Esophagus muscularis mucosa (tissue), 4 donors: ENCODE data around the gene TIGD4. TPM values are rescaled to one million over a fixed set of nuclear protein-coding genes. Genes with fewer than 3 reads are reported as not detected.

Source experiments
- DNase-seq: peaks from one replicate; pipeline ENCODE4 v3.0.0-alpha.2; 2017; ENCODE audit errors: extremely low spot score
- H3K27ac ChIP-seq, 4 donors: fragments of 200-600 bp; sonication (generic); replicated peaks in 1 of 4; 1 replicate in 3 of 4; 2 replicates in 1 of 4; pipeline ENCODE4 v1.5.1; 2016 to 2019; ENCODE audit warnings: mild to moderate bottlenecking in 1 of 4
- H3K27me3 ChIP-seq, 4 donors: fragments of 200-600 bp; sonication (generic); one replicate each; pipeline versions ENCODE4 v1.5.1 to v1.6.0; 2016 to 2019
- H3K36me3 ChIP-seq, 4 donors: fragments of 200-600 bp; sonication (generic); one replicate each; pipeline ENCODE4 v1.5.1; 2016 to 2019
- H3K4me1 ChIP-seq, 4 donors: fragments of 200-600 bp; sonication (generic); one replicate each; pipeline ENCODE4 v1.5.1; 2016 to 2019
- H3K4me3 ChIP-seq, 4 donors: fragments of 200-600 bp; sonication (generic); 1 replicate in 2 of 4; 2 replicates in 2 of 4; pipeline ENCODE4 v1.5.1; 2016 to 2019; ENCODE audit warnings: mild to moderate bottlenecking in 4 of 4, moderate library complexity in 1 of 4
- H3K9me3 ChIP-seq, 4 donors: fragments of 200-600 bp; sonication (generic); 1 replicate in 3 of 4; 2 replicates in 1 of 4; pipeline ENCODE4 v1.5.1; 2016 to 2019
- CTCF ChIP-seq, 3 experiments: fragments of 200-600 bp in 2 of 3; fragments of 450-650 bp in 1 of 3; sonication (generic) in 2 of 3; IDR thresholded peaks; one replicate each; pipeline ENCODE4 v1.5.1; 2017 to 2019; ENCODE audit warnings: antibody characterized with exemption in 3 of 3, mild to moderate bottlenecking in 2 of 3, moderate library complexity in 1 of 3
- EP300 ChIP-seq: sonication (generic); formaldehyde crosslinking; IDR thresholded peaks from one replicate; pipeline ENCODE4 v1.6.1; 2017; ENCODE audit warnings: antibody characterized with exemption
- POLR2A ChIP-seq: fragments of 450-650 bp; IDR thresholded peaks from one replicate; pipeline ENCODE4 v1.6.1; 2017; ENCODE audit warnings: antibody characterized with exemption, moderate library complexity, mild to moderate bottlenecking, low read depth
- POLR2AphosphoS5 ChIP-seq, 2 donors: sonication (generic); formaldehyde crosslinking; IDR thresholded peaks; one replicate each; pipeline ENCODE4 v1.6.1; 2017; ENCODE audit warnings: antibody characterized with exemption in 2 of 2
- WGBS: methylation state at CpG from one replicate; pipeline ENCODE4 v1.1.5; 2018; 5-methylcytosine and 5-hydroxymethylcytosine counted together
- intact Hi-C: fragments of 100-400 bp; cut with DNase I; formaldehyde crosslinking; loops from one replicate; pipeline ENCODE4 v1.15.1; 2023
- total RNA-seq, 4 donors: library from RNA; depleted of rRNA; stranded (reverse); fragments of >200 nt; gene quantifications; one replicate each; pipeline versions ENCODE4 v1.1.0 to v1.2.1, GENCODE V29; 2016

The TIGD4 gene
- total RNA-seq, 4 donors from 2014 or later = 0.17 to 0.52 (median 0.37) TPM

GRCh38 chr4:152738827-152739226 lies 40.7 kb downstream of the TIGD4 start:
- no peaks in the 10 kb centered on the region for H3K4me1 ChIP-seq
- DNase-seq = peak; percentile 4
- H3K4me3 ChIP-seq = no peak overlapping the region
- H3K27me3 ChIP-seq = no peaks in the 10 kb centered on the region
- no peak for TF ChIP-seq EP300
- TF ChIP-seq POLR2AphosphoS5 (IDR thresholded peaks at IDR 0.05) = no peak
- no peak for TF ChIP-seq POLR2A
- TF ChIP-seq CTCF (IDR thresholded peaks at IDR 0.05) = no peak
- no peak overlapping the region for H3K27ac ChIP-seq
- no peaks in the 10 kb centered on the region for H3K36me3 ChIP-seq
- 55% methylated on average over 3 of the region's 3 CpGs for WGBS
- intact Hi-C loops = loop anchor here (10.0 kb wide), 1 partner anchor 244 kb away; no protein-coding TSS in a partner anchor
- no peaks in the 10 kb centered on the region for H3K9me3 ChIP-seq

GRCh38 chr4:152735906-152736305 lies 43.6 kb downstream of the TIGD4 start:
- intact Hi-C loops = loop anchor here (10.0 kb wide), 1 partner anchor 241 kb away; no protein-coding TSS in a partner anchor
- WGBS = 62% methylated on average over 3 of the region's 3 CpGs

GRCh38 chr4:152735396-152735859 lies 44.1 kb downstream of the TIGD4 start:
- Histone ChIP-seq H3K4me3 (no peak overlapping the region), H3K4me1 (no peaks in the 10 kb centered on the region), H3K27me3 (no peaks in the 10 kb centered on the region), H3K27ac (no peak overlapping the region), H3K36me3 (no peaks in the 10 kb centered on the region), H3K9me3 (no peaks in the 10 kb centered on the region)
- intact Hi-C loops = loop anchor here (10.0 kb wide), 1 partner anchor 241 kb away; no protein-coding TSS in a partner anchor
- no peak for DNase-seq
- WGBS = 17% methylated on average over 2 of the region's 2 CpGs
- TF ChIP-seq POLR2A (no peak), CTCF (IDR thresholded peaks at IDR 0.05) (peak; percentile 34 to 47 (median 35))

More at GRCh38 chr4:152735906-152736305, 43.6 kb downstream of the TIGD4 start:
- Histone ChIP-seq H3K4me1 (no peaks in the 10 kb centered on the region), H3K36me3 (no peaks in the 10 kb centered on the region), H3K9me3 (no peaks in the 10 kb centered on the region), H3K27me3 (no peaks in the 10 kb centered on the region), H3K4me3 (no peak overlapping the region), H3K27ac (no peak overlapping the region)
- DNase-seq = peak; percentile 12
- TF ChIP-seq POLR2A (no peak), POLR2AphosphoS5 (IDR thresholded peaks at IDR 0.05) (no peak), CTCF (IDR thresholded peaks at IDR 0.05) (no peak), EP300 (no peak)

GRCh38 chr4:152734699-152735050 lies 44.9 kb downstream of the TIGD4 start:
- intact Hi-C loops = loop anchor here (10.0 kb wide), 1 partner anchor 240 kb away; no protein-coding TSS in a partner anchor
- Histone ChIP-seq H3K27ac (no peak overlapping the region), H3K4me3 (no peak overlapping the region), H3K36me3 (no peaks in the 10 kb centered on the region), H3K9me3 (no peaks in the 10 kb centered on the region), H3K4me1 (no peaks in the 10 kb centered on the region), H3K27me3 (no peaks in the 10 kb centered on the region)
- TF ChIP-seq POLR2A = no peak
- no peak for TF ChIP-seq POLR2AphosphoS5 (IDR thresholded peaks at IDR 0.05)
- TF ChIP-seq EP300 = no peak
- TF ChIP-seq CTCF (IDR thresholded peaks at IDR 0.05) = no peak
- WGBS = 70% methylated on average over 3 of the region's 3 CpGs
- DNase-seq = peak; percentile 8
